HepG2 (cell line): ENCODE data around the gene CDC34. TPM values are rescaled to one million over a fixed set of nuclear protein-coding genes. Genes with fewer than 3 reads are reported as not detected.

Source experiments
- ARNT2 ChIP-seq: sonication (generic); formaldehyde crosslinking; IDR thresholded peaks from 2 replicates; pipeline ENCODE4 v1.8.0; 2022; ENCODE audit warnings: mild to moderate bottlenecking, low read depth, missing genetic modification reagents, moderate library complexity
- FOXJ3 ChIP-seq: sonication (generic); formaldehyde crosslinking; IDR thresholded peaks from 2 replicates; pipeline ENCODE4 v1.4.0; 2020; ENCODE audit warnings: missing genetic modification reagents, mild to moderate bottlenecking, borderline replicate concordance
- IRX3 ChIP-seq: sonication (generic); formaldehyde crosslinking; IDR thresholded peaks from 2 replicates; pipeline ENCODE4 v1.8.1; 2023; ENCODE audit warnings: mild to moderate bottlenecking, low read depth, missing genetic modification reagents, borderline replicate concordance
- KLF16 ChIP-seq, 2 experiments: sonication (generic) in 1 of 2; formaldehyde crosslinking in 1 of 2; IDR thresholded peaks; 2 replicates each; pipeline versions ENCODE4 v1.6.1 to v1.8.0; 2016 to 2023; ENCODE audit warnings: missing genetic modification reagents in 2 of 2, missing compliant biosample characterization in 1 of 2
- NFE2 ChIP-seq: sonication (generic); formaldehyde crosslinking; IDR thresholded peaks from 2 replicates; pipeline ENCODE4 v1.4.0; 2020; ENCODE audit warnings: missing genetic modification reagents
- RXRA ChIP-seq: sonication (generic); formaldehyde crosslinking; IDR thresholded peaks from 2 replicates; pipeline ENCODE4 v1.5.1; 2020; ENCODE audit warnings: missing genetic modification reagents
- SMAD1 ChIP-seq: sonication (generic); formaldehyde crosslinking; IDR thresholded peaks from 2 replicates; pipeline ENCODE4 v1.4.0; 2020; ENCODE audit warnings: missing genetic modification reagents, low read depth, mild to moderate bottlenecking, borderline replicate concordance
- SNAI1 ChIP-seq: sonication (generic); formaldehyde crosslinking; IDR thresholded peaks from 2 replicates; pipeline ENCODE4 v1.5.0; 2020; ENCODE audit warnings: mild to moderate bottlenecking, missing genetic modification reagents, borderline replicate concordance
- SP2 ChIP-seq: sonication (generic); formaldehyde crosslinking; IDR thresholded peaks from 2 replicates; pipeline ENCODE4 v1.5.1; 2020; ENCODE audit warnings: mild to moderate bottlenecking, missing genetic modification reagents
- TCF7L2 ChIP-seq: IDR thresholded peaks from 2 replicates; pipeline ENCODE4 v1.6.1; 2011; ENCODE audit warnings: mild to moderate bottlenecking, low read depth, low read length, moderate library complexity
- THAP11 ChIP-seq: IDR thresholded peaks from 2 replicates; pipeline ENCODE4 v1.6.1; 2016; ENCODE audit warnings: missing biosample characterization, missing genetic modification reagents
- ZBTB4 ChIP-seq: sonication (generic); formaldehyde crosslinking; IDR thresholded peaks from 2 replicates; pipeline ENCODE4 v1.4.0; 2020; ENCODE audit warnings: missing genetic modification reagents, mild to moderate bottlenecking, borderline replicate concordance
- ZMAT3 ChIP-seq: sonication (generic); formaldehyde crosslinking; conservative IDR thresholded peaks from 2 replicates; pipeline ENCODE4 v1.7.0; 2021; ENCODE audit warnings: missing genetic modification reagents
- ZNF550 ChIP-seq: sonication (generic); formaldehyde crosslinking; IDR thresholded peaks from 2 replicates; pipeline ENCODE4 v1.4.0; 2020; ENCODE audit warnings: mild to moderate bottlenecking, missing genetic modification reagents, borderline replicate concordance
- ZNF574 ChIP-seq: sonication (generic); formaldehyde crosslinking; IDR thresholded peaks from 2 replicates; pipeline ENCODE4 v1.4.0; 2020; ENCODE audit warnings: missing genetic modification reagents
- ZZZ3 ChIP-seq: sonication (generic); formaldehyde crosslinking; IDR thresholded peaks from 2 replicates; pipeline ENCODE4 v1.4.0; 2020; ENCODE audit warnings: missing genetic modification reagents, mild to moderate bottlenecking, borderline replicate concordance
- polyA plus RNA-seq, 8 experiments: library from polyadenylated mRNA; depleted of rRNA in 3 of 8; stranded (reverse) in 7 of 8; unstranded in 1 of 8; fragments of >200 nt; fragmentation: Illumina TruSeq in 4 of 8; extraction: Trizol in 4 of 8; gene quantifications; 2 replicates each; pipeline versions ENCODE4 v1.2.1 to v1.2.3, GENCODE V29; 2011 to 2016; ENCODE audit warnings: low read depth in 4 of 8, missing spikeins in 1 of 8, mixed read lengths in 1 of 8; ENCODE audit not compliant: insufficient read depth in 1 of 8
- total RNA-seq, 5 experiments: library from RNA; depleted of rRNA; stranded (reverse); fragments of >200 nt; fragmentation: Illumina TruSeq; extraction: Trizol; gene quantifications; 2 replicates each; pipeline ENCODE4 v1.2.3, GENCODE V29; 2016; ENCODE audit warnings: low read depth in 1 of 5
- TF ChIP-seq, protein P1 (sequence below): sonication (generic); formaldehyde crosslinking; IDR thresholded peaks from 2 replicates; pipeline ENCODE4 v1.5.1; 2020; ENCODE audit warnings: mild to moderate bottlenecking, missing genetic modification reagents
- TF ChIP-seq, protein P2 (sequence below): sonication (generic); formaldehyde crosslinking; IDR thresholded peaks from 2 replicates; pipeline ENCODE4 v1.5.0; 2020; ENCODE audit warnings: missing genetic modification reagents

The CDC34 gene
- total and polyA plus RNA-seq, 2 of the 13 experiments (the other 11 are each of a cell fraction or from before 2014, with no cell fraction given) = 138 to 150 TPM

- no peak for TF ChIP-seq SP2 (CRISPR knock-in tag)
- no peak; the same call in 1 of the 2 replicates for TF ChIP-seq ZMAT3 (CRISPR knock-in tag)
- TF ChIP-seq ARNT2 (CRISPR knock-in tag) = peak; percentile 25; the same call in 1 of the 2 replicates
- no peak for TF ChIP-seq ZZZ3
- 0 out of 2 replicates have a peak, but pooled peaks have one; percentile 28 for TF ChIP-seq FOXJ3 (CRISPR knock-in tag)
- TF ChIP-seq ZNF574 (CRISPR knock-in tag) = peak; percentile 95
- TF ChIP-seq, protein P1, sequence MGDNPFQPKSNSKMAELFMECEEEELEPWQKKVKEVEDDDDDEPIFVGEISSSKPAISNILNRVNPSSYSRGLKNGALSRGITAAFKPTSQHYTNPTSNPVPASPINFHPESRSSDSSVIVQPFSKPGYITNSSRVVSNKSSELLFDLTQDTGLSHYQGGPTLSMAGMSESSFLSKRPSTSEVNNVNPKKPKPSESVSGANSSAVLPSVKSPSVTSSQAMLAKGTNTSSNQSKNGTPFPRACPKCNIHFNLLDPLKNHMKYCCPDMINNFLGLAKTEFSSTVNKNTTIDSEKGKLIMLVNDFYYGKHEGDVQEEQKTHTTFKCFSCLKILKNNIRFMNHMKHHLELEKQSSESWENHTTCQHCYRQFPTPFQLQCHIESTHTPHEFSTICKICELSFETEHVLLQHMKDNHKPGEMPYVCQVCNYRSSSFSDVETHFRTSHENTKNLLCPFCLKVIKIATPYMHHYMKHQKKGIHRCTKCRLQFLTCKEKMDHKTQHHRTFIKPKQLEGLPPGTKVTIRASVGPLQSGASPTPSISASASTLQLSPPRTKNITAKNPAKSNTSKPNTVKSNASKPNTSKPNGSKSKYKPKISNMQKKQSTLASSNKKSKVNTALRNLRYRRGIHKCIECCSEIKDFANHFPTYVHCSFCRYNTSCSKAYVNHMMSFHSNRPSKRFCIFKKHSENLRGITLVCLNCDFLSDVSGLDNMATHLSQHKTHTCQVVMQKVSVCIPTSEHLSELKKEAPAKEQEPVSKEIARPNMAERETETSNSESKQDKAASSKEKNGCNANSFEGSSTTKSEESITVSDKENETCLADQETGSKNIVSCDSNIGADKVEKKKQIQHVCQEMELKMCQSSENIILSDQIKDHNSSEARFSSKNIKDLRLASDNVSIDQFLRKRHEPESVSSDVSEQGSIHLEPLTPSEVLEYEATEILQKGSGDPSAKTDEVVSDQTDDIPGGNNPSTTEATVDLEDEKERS (CRISPR knock-in tag) = 0 out of 2 replicates have a peak, but pooled peaks have one; percentile 40
- TF ChIP-seq IRX3 = no peak
- no peak for TF ChIP-seq SMAD1 (CRISPR knock-in tag)
- TF ChIP-seq NFE2 (CRISPR knock-in tag) = no peak
- TF ChIP-seq ZBTB4 (CRISPR knock-in tag) = no peak
- no peak for TF ChIP-seq ZNF550 (CRISPR knock-in tag)
- TF ChIP-seq SNAI1 = no peak
- TF ChIP-seq KLF16 (CRISPR knock-in tag; IDR thresholded peaks at IDR 0.05) = peak in 1 of 2 experiments; percentile 64; a peak in 2 of 4 replicates
- TF ChIP-seq, protein P2, sequence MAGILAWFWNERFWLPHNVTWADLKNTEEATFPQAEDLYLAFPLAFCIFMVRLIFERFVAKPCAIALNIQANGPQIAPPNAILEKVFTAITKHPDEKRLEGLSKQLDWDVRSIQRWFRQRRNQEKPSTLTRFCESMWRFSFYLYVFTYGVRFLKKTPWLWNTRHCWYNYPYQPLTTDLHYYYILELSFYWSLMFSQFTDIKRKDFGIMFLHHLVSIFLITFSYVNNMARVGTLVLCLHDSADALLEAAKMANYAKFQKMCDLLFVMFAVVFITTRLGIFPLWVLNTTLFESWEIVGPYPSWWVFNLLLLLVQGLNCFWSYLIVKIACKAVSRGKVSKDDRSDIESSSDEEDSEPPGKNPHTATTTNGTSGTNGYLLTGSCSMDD (CRISPR knock-in tag) = no peak
- TF ChIP-seq THAP11 (CRISPR knock-in tag) = no peak
- TF ChIP-seq RXRA = peak; percentile 58; the same call in 1 of the 2 replicates
- TF ChIP-seq TCF7L2 = no peak
Measured at GRCh38 chr19:506404-507285, 24.9 kb upstream of the CDC34 start (continued).
